Measurements from ENCODE around the gene NHEJ1.

DNA sequence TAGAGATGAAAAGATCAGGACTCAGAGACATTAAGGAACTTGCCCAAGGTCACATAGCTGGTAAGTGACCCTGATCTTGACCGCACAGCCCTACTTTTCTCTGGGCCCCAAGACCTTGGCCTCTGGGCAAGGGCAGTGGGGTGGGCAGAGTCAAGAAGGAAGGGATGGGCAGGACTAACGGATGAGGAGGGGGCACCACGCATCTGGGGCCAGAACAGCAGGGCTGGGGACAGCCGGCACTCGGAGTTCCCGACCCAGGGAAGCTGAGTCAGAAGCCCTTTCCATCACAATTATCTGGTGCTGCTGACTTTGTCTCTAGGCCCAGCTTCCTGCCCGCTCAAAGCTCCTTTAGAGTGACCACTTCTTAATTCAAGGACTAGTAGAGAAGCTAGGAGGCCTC is 133.7 kb downstream of the NHEJ1 start:
- TF ChIP-seq, protein P1, sequence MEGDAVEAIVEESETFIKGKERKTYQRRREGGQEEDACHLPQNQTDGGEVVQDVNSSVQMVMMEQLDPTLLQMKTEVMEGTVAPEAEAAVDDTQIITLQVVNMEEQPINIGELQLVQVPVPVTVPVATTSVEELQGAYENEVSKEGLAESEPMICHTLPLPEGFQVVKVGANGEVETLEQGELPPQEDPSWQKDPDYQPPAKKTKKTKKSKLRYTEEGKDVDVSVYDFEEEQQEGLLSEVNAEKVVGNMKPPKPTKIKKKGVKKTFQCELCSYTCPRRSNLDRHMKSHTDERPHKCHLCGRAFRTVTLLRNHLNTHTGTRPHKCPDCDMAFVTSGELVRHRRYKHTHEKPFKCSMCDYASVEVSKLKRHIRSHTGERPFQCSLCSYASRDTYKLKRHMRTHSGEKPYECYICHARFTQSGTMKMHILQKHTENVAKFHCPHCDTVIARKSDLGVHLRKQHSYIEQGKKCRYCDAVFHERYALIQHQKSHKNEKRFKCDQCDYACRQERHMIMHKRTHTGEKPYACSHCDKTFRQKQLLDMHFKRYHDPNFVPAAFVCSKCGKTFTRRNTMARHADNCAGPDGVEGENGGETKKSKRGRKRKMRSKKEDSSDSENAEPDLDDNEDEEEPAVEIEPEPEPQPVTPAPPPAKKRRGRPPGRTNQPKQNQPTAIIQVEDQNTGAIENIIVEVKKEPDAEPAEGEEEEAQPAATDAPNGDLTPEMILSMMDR (conservative IDR thresholded peaks at IDR 0.05; ENCODE audit: low read depth, low read length), result no peak
- TF ChIP-seq EZH2 (IDR thresholded peaks at IDR 0.05; ENCODE audit: low read length, unreplicated experiment) (no peak), EZH2phosphoT487 (IDR thresholded peaks at IDR 0.05; ENCODE audit: borderline replicate concordance, low read length) (no peak)

Measured in PC-3 (cell line).